H9 (cell line): Measurements from ENCODE around the gene PACSIN2. TPM values are rescaled to one million over a fixed set of nuclear protein-coding genes. Genes with fewer than 3 reads are reported as not detected.
A peak's percentile ranks its signal among the peaks of the same experiment; 100 is the strongest.

Source experiments
- DNase-seq: peaks from one replicate; pipeline ENCODE4 v3.0.0-alpha.2; 2017
- H2AFZ ChIP-seq: one replicate; pipeline ENCODE4 v1.6.1; 2013; ENCODE audit warnings: mild to moderate bottlenecking, low read length, control low read depth, moderate library complexity
- H2AK5ac ChIP-seq: 2 replicates; pipeline ENCODE4 v1.6.1; 2013; ENCODE audit warnings: low read length, control low read depth, mixed read lengths; ENCODE audit not compliant: insufficient read length
- H2BK120ac ChIP-seq: one replicate; pipeline ENCODE4 v1.6.1; 2013; ENCODE audit warnings: low read depth, mild to moderate bottlenecking, low read length, control low read depth, inconsistent platforms; ENCODE audit not compliant: poor library complexity, severe bottlenecking
- H2BK12ac ChIP-seq: 2 replicates; pipeline ENCODE4 v1.6.1; 2013; ENCODE audit warnings: low read length, control low read depth, mixed read lengths, low read depth; ENCODE audit not compliant: insufficient read length
- H2BK15ac ChIP-seq: 2 replicates; pipeline ENCODE4 v1.6.1; 2013; ENCODE audit warnings: low read depth, low read length, control low read depth
- H2BK20ac ChIP-seq: one replicate; pipeline ENCODE4 v1.6.1; 2013; ENCODE audit warnings: low read depth, mild to moderate bottlenecking, low read length, control low read depth, inconsistent platforms; ENCODE audit not compliant: poor library complexity, severe bottlenecking
- H2BK5ac ChIP-seq: 2 replicates; pipeline ENCODE4 v1.6.1; 2013; ENCODE audit warnings: low read length, control low read depth, mixed read lengths; ENCODE audit not compliant: insufficient read length
- H3K14ac ChIP-seq: 2 replicates; pipeline ENCODE4 v1.6.1; 2013; ENCODE audit warnings: low read length, control low read depth; ENCODE audit not compliant: insufficient read depth
- H3K18ac ChIP-seq: 2 replicates; pipeline ENCODE4 v1.6.1; 2013; ENCODE audit warnings: low read depth, mild to moderate bottlenecking, mixed read lengths, low read length, control low read depth; ENCODE audit not compliant: insufficient read length
- H3K23ac ChIP-seq: 2 replicates; pipeline ENCODE4 v1.6.1; 2013; ENCODE audit warnings: low read length, control low read depth, mixed read lengths, low read depth; ENCODE audit not compliant: insufficient read length
- H3K23me2 ChIP-seq: 2 replicates; pipeline ENCODE4 v1.6.1; 2013; ENCODE audit warnings: low read depth, mild to moderate bottlenecking, mixed read lengths, low read length, control low read depth; ENCODE audit not compliant: insufficient read length, poor library complexity, severe bottlenecking
- H3K27ac ChIP-seq: 2 replicates; pipeline ENCODE4 v1.5.1; 2013; ENCODE audit warnings: low read length, control low read depth, mixed read lengths, low read depth; ENCODE audit not compliant: insufficient read length
- H3K27me3 ChIP-seq: 2 replicates; pipeline ENCODE4 v1.6.1; 2013; ENCODE audit warnings: low read length, control low read depth, inconsistent platforms; ENCODE audit not compliant: insufficient read depth
- H3K4ac ChIP-seq: 2 replicates; pipeline ENCODE4 v1.6.1; 2013; ENCODE audit warnings: low read depth, mild to moderate bottlenecking, control low read depth, inconsistent platforms, low read length, moderate library complexity
- H3K4me1 ChIP-seq: 2 replicates; pipeline ENCODE4 v1.6.1; 2013; ENCODE audit warnings: low read length, control low read depth, inconsistent platforms; ENCODE audit not compliant: insufficient read depth
- H3K4me2 ChIP-seq: 2 replicates; pipeline ENCODE4 v1.6.1; 2013; ENCODE audit warnings: low read length, control low read depth, mixed read lengths; ENCODE audit not compliant: insufficient read length, insufficient read depth
- H3K56ac ChIP-seq: 2 replicates; pipeline ENCODE4 v1.6.1; 2013; ENCODE audit warnings: low read depth, mild to moderate bottlenecking, mixed read lengths, low read length, control low read depth; ENCODE audit not compliant: insufficient read length
- H3K79me1 ChIP-seq: 2 replicates; pipeline ENCODE4 v1.6.1; 2013; ENCODE audit warnings: low read depth, mild to moderate bottlenecking, moderate library complexity, low read length, control low read depth, inconsistent platforms; ENCODE audit not compliant: insufficient read depth, poor library complexity, severe bottlenecking
- H3K79me2 ChIP-seq: 2 replicates; pipeline ENCODE4 v1.6.1; 2013; ENCODE audit warnings: low read length, control low read depth, inconsistent platforms; ENCODE audit not compliant: insufficient read depth
- H3K9ac ChIP-seq: 2 replicates; pipeline ENCODE4 v1.6.1; 2013; ENCODE audit warnings: low read length, control low read depth, mixed read lengths; ENCODE audit not compliant: insufficient read length; ENCODE audit errors: extremely low read depth
- H3K9me3 ChIP-seq: one replicate; pipeline ENCODE4 v1.6.1; 2013; ENCODE audit warnings: low read depth, low read length, inconsistent platforms; ENCODE audit not compliant: control insufficient read depth
- H3T11ph ChIP-seq: one replicate; pipeline ENCODE4 v1.6.1; 2013; ENCODE audit warnings: mild to moderate bottlenecking, low read length, control low read depth, inconsistent platforms
- H4K20me1 ChIP-seq: one replicate; pipeline ENCODE4 v1.6.1; 2013; ENCODE audit not compliant: control insufficient read depth, insufficient read length, insufficient read depth
- H4K5ac ChIP-seq: 2 replicates; pipeline ENCODE4 v1.6.1; 2013; ENCODE audit warnings: low read depth, mild to moderate bottlenecking, mixed read lengths, low read length, control low read depth; ENCODE audit not compliant: insufficient read length
- H4K8ac ChIP-seq: replicated peaks from 2 replicates; pipeline ENCODE4 v1.6.1; 2013; ENCODE audit warnings: low read length, control low read depth, mixed read lengths, low read depth; ENCODE audit not compliant: insufficient read length
- H4K91ac ChIP-seq: 2 replicates; pipeline ENCODE4 v1.6.1; 2013; ENCODE audit warnings: low read depth, mild to moderate bottlenecking, moderate library complexity, mixed read lengths, low read length, control low read depth; ENCODE audit not compliant: insufficient read length
- H3K27ac Mint-ChIP-seq, 3 experiments: 2 replicates in 2 of 3; 3 replicates in 1 of 3; pipeline ENCODE4 v1.8.0; 2020 to 2021; ENCODE audit warnings: mixed read lengths in 3 of 3, mild to moderate bottlenecking in 1 of 3, moderate library complexity in 1 of 3
- H3K27me3 Mint-ChIP-seq: 2 replicates; pipeline ENCODE4 v1.8.0; 2021; ENCODE audit warnings: low read depth, mild to moderate bottlenecking, moderate library complexity, mixed read lengths
- H3K36me3 Mint-ChIP-seq, 3 experiments: 2 replicates in 2 of 3; 3 replicates in 1 of 3; pipeline ENCODE4 v1.8.0; 2020 to 2021; ENCODE audit warnings: low read depth in 3 of 3, mixed read lengths in 3 of 3; ENCODE audit not compliant: insufficient read depth in 1 of 3
- H3K4me1 Mint-ChIP-seq, 2 experiments: 2 replicates each; pipeline ENCODE4 v1.8.0; 2020; ENCODE audit warnings: mixed read lengths in 2 of 2
- H3K4me3 Mint-ChIP-seq, 2 experiments: 2 replicates in 1 of 2; 3 replicates in 1 of 2; pipeline ENCODE4 v1.8.0; 2020 to 2021; ENCODE audit warnings: mild to moderate bottlenecking in 2 of 2, mixed read lengths in 2 of 2, moderate library complexity in 1 of 2
- H3K9me3 Mint-ChIP-seq, 2 experiments: 2 replicates in 1 of 2; 3 replicates in 1 of 2; pipeline ENCODE4 v1.8.0; 2020; ENCODE audit warnings: mild to moderate bottlenecking in 2 of 2, mixed read lengths in 2 of 2, moderate library complexity in 1 of 2
- CTCF ChIP-seq: fragments of 200-600 bp; sonication (generic); conservative IDR thresholded peaks from 3 replicates; pipeline ENCODE4 v1.8.0; 2021; ENCODE audit warnings: antibody characterized with exemption, mild to moderate bottlenecking
- WGBS: extraction: QIAGEN DNeasy Blood & Tissue Kit; methylation state at CpG from one replicate; pipeline ENCODE4 v1.1.7; 2013; ENCODE audit warnings: missing lambda C conversion rate, low lambda C conversion rate, mixed read lengths; ENCODE audit not compliant: insufficient read length; ENCODE audit errors: extremely low coverage; 5-methylcytosine and 5-hydroxymethylcytosine counted together
- total RNA-seq: library from RNA; stranded (reverse); gene quantifications from 2 replicates; pipeline ENCODE4 v1.2.1, GENCODE V29; 2021

Gene PACSIN2
- total RNA-seq, 1 experiment from 2014 or later: 62.3 TPM

GRCh38 chr22:42930810-42931420, 84.0 kb downstream of the PACSIN2 start:
- H3K18ac ChIP-seq: no peak overlapping the region
- no peak overlapping the region for H3K4ac ChIP-seq
- no peak overlapping the region for H2BK5ac ChIP-seq
- no peak overlapping the region for H3K4me3 Mint-ChIP-seq
- H3K9me3 Mint-ChIP-seq: no peaks in the 10 kb centered on the region
- peaks cover 10% of the 10 kb centered on the region for H3K79me1 ChIP-seq
- H2BK12ac ChIP-seq: no peak overlapping the region
- H3K27ac ChIP-seq: no peak overlapping the region
- H3K56ac ChIP-seq: no peak overlapping the region
- H3K27me3 Mint-ChIP-seq: no peaks in the 10 kb centered on the region
- no peak overlapping the region for H3K23ac ChIP-seq
- H4K20me1 ChIP-seq: no peaks in the 10 kb centered on the region
- no peak overlapping the region for H2BK15ac ChIP-seq
- H2AFZ ChIP-seq: no peak overlapping the region
- H3K9ac ChIP-seq: no peak overlapping the region
- no peaks in the 10 kb centered on the region for H3K23me2 ChIP-seq
- no peak overlapping the region for H3T11ph ChIP-seq
- peaks cover 6% of the 10 kb centered on the region; the same call in 1 of the 2 replicates for H3K79me2 ChIP-seq
- DNase-seq: no peak
- peaks cover 0 to 2% (median 0%) of the 10 kb centered on the region in 3 experiments; a peak in 1 of 7 replicates for H3K36me3 Mint-ChIP-seq
- H3K14ac ChIP-seq: no peak overlapping the region
- H2BK120ac ChIP-seq: no peak overlapping the region
- peak overlapping the region in 2 of 3 experiments; percentile 34 to 68; a peak in 3 of 7 replicates for H3K27ac Mint-ChIP-seq
- H2AK5ac ChIP-seq: no peak overlapping the region
- H3K9me3 ChIP-seq: no peaks in the 10 kb centered on the region
- no peak overlapping the region for H4K5ac ChIP-seq
- peaks cover 2% of the 10 kb centered on the region; the same call in 1 of the 2 replicates for H3K4me1 ChIP-seq
- H4K91ac ChIP-seq: no peak overlapping the region
- 0 out of 3 replicates have a peak, but pooled peaks have one; percentile 27 for TF ChIP-seq CTCF
- H4K8ac ChIP-seq: no peak overlapping the region
- no peaks in the 10 kb centered on the region for H3K27me3 ChIP-seq
- no peak overlapping the region for H2BK20ac ChIP-seq
- no CpG with 5 or more reads among the region's 9 CpGs for WGBS
- H3K4me2 ChIP-seq: no peak overlapping the region
- H3K4me1 Mint-ChIP-seq: peaks cover 25 to 34% of the 10 kb centered on the region in 2 experiments
